ENCODE data around the gene PCNX1.
"Not testable (repeated sequence)": the region's sequence is repeated elsewhere in the genome, so short reads cannot be mapped to it uniquely, and the experiment has no call there.

PCNX1 gene

DNA sequence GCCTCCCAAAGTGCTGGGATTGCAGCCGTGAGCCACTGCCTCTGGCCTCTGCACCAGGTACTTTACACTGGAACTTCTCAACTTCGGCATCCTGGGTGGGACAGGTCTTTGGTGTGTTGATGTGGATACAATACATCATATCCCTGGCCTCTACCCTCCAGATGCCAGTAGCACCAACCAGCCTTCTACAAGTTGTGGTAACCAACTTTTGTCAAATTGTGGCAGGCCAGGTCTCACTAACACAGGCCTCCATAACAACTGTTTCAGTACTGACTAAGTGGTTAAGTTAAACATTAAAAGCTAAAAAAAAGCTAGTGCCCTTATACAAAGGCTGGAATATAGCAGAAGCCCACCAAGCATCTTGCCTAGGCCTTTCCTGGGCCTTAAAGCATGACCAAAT, 232.9 kb downstream of the PCNX1 start:
- peaks cover 4% of the 10 kb centered on the region for H3K4me1 ChIP-seq (ENCODE audit: control insufficient read depth, insufficient read depth, low read length)
- no peak overlapping the region for H3K9ac ChIP-seq (ENCODE audit: low read depth, low read length)
- no peaks in the 10 kb centered on the region for H3K36me3 ChIP-seq (ENCODE audit: control insufficient read depth, insufficient read depth, low read length)
- no peak overlapping the region for H3K4me3 ChIP-seq (ENCODE audit: low read depth, low read length)
- no peaks in the 10 kb centered on the region for H3K27me3 ChIP-seq (ENCODE audit: control insufficient read depth, insufficient read depth, low read length)
- no peaks in the 10 kb centered on the region for H3K9me3 ChIP-seq (ENCODE audit: control insufficient read depth, insufficient read depth, low read length)

DNA sequence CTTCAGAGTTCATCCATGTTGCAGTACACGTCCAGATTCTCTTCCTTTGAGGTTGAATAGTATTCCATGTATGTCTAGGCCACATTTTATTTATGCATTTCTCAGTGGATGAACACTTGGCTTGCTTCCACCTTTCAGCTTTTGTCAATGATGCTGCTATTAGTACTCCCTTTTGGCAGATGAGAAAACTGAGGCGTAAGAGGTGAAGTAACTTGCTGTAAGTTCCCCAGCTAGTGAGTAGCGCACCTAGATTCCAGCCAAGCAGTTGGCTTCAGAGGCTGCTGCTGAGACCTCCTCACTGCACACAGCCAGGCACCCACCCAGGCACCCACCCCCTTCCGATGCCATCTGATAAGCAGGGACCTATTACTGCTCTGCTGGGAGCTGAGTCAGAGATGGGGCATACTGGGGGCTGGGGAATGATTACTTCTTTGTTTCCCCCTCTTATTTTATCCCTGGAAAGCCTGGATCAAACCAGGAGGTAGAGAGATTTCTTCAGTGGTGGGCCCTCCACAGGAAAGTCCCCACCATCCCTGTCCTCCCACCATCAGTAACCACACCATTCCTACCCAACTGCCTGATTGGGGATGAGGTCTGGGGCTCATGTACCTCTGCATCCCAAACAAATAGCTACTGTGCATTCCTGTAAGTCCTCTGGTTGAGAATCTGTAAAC, 234.6 kb downstream of the PCNX1 start:
- H3K9ac ChIP-seq (ENCODE audit: low read depth, low read length) = no peak overlapping the region
- no peaks in the 10 kb centered on the region for H3K9me3 ChIP-seq (ENCODE audit: control insufficient read depth, insufficient read depth, low read length)
- H3K4me1 ChIP-seq (ENCODE audit: control insufficient read depth, insufficient read depth, low read length) = peaks cover 4% of the 10 kb centered on the region
- no peaks in the 10 kb centered on the region for H3K27me3 ChIP-seq (ENCODE audit: control insufficient read depth, insufficient read depth, low read length)
- no peak overlapping the region for H3K4me3 ChIP-seq (ENCODE audit: low read depth, low read length)
- H3K36me3 ChIP-seq (ENCODE audit: control insufficient read depth, insufficient read depth, low read length) = no peaks in the 10 kb centered on the region

DNA sequence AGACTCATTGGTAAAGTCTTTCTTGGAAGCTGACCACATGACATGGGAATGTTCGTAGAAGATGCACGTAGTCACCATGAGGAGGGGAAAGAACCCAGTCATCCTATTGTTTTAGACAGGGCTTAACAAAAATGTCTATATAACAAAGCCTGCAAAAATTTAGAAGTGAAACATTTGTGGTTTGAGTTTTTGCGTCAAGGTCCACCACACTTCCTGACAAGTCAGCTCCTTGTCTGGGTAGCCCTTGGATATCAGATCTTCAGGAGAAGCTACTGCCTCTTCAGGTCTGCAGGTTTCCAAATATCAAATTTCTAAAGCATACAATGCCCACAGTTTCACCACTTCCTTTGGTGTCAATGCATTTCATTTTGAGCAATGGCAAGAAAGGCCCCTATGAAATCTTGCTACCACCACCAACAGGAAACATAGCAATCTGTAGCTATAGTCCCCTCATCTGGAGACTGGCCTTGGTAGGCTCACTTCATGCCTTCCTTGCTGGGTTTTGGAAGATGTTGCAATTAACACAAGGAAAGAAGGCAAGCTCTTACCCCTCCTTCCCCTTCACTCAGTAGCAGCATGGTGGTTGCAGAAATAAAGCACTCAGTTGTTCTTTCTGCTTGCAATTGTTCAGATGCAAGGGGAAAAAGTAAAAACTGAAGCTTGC, 235.2 kb downstream of the PCNX1 start:
- Histone ChIP-seq H3K27me3 (ENCODE audit: control insufficient read depth, insufficient read depth, low read length) (no peaks in the 10 kb centered on the region), H3K4me3 (ENCODE audit: low read depth, low read length) (no peak overlapping the region), H3K36me3 (ENCODE audit: control insufficient read depth, insufficient read depth, low read length) (no peaks in the 10 kb centered on the region), H3K9ac (ENCODE audit: low read depth, low read length) (no peak overlapping the region), H3K9me3 (ENCODE audit: control insufficient read depth, insufficient read depth, low read length) (no peaks in the 10 kb centered on the region), H3K4me1 (ENCODE audit: control insufficient read depth, insufficient read depth, low read length) (peaks cover 4% of the 10 kb centered on the region)

DNA sequence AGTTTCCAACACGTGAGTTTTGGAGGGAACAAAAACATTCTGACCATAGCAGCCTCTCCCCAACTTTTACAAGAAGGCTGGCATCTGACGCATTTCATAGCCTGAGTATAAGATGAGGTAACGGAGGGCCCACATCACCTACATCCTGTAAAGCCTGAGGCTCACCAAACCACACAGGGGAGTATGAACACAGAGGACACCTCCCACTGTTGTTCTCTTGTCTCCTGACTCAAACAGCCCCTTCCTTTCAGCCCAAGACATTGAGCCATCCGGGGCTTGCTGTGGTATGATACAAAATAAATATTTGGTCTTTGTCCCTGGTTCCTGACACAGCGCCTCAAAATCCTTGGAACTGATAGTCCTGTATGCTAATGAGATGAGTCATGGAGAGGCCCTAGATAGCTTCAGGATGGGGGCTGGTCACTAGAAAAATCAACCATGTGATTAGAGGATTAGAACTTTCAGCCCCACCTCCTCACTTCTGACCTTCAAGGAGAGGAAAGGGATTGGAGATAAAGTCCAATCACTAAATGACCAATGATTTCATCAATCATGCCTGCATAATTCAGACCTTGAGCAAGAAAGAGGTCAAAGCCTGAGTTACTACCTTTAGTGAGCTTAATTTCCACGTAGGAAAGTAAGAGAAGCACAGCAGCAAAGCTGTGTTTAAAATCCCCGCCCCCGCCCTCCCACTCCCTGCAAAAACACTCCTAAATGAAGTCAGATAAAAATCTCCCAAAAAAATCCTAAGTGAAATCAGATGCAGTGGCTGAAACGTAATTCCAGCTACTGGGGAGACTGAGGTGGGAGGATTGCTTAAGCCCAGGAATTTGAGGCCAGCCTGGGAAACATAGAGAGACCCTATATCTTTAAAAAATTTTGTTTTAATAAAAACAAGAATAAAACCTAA, 236.4 kb downstream of the PCNX1 start:
- Histone ChIP-seq H3K36me3 (ENCODE audit: control insufficient read depth, insufficient read depth, low read length) (no peaks in the 10 kb centered on the region), H3K4me1 (ENCODE audit: control insufficient read depth, insufficient read depth, low read length) (peaks cover 4% of the 10 kb centered on the region), H3K27me3 (ENCODE audit: control insufficient read depth, insufficient read depth, low read length) (no peaks in the 10 kb centered on the region), H3K4me3 (ENCODE audit: low read depth, low read length) (no peak overlapping the region), H3K9ac (ENCODE audit: low read depth, low read length) (no peak overlapping the region), H3K9me3 (ENCODE audit: control insufficient read depth, insufficient read depth, low read length) (peaks cover 5% of the 10 kb centered on the region)

DNA sequence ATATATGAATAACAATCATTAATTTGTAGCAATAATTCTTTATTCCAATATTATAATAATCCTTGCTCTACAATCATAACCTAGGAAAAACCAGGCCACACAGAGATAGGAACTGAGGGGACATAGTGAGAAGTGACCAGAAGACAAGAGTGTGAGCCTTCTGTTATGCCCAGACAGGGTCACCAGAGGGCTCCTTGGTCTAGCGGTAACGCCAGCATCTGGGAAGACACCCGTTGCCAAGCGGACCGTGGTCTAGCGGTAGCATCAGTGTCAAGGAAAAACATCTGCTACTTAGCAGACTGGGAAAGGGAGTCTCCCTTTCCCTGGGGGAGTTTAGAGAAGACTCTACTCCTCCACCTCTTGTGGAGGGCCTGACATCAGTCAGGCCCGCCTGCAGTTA, 240.1 kb downstream of the PCNX1 start:
- H3K4me1 ChIP-seq (ENCODE audit: control insufficient read depth, insufficient read depth, low read length) = not testable (repeated sequence)

DNA sequence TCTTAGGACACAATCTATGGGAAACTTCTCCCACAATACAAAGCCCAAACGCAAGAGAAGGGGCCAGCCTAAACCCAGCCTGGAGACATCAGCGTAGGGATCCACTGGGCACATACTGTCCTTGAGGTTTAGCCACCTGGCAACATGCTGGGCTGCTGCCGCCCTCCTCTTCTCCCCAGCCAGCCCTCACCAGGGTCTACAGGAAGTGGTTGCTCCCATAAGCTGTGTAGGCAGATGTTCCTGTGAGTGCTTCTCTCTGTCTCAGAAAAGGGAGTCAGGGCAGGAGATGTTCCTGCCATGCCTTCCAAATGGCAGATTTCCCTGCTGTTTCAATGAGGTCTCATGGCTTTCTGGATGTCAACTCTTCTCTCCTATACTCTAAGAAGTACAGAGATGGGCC, 241.4 kb downstream of the PCNX1 start:
- Histone ChIP-seq H3K9me3 (ENCODE audit: control insufficient read depth, insufficient read depth, low read length) (peaks cover 25% of the 10 kb centered on the region), H3K4me1 (ENCODE audit: control insufficient read depth, insufficient read depth, low read length) (no peaks in the 10 kb centered on the region), H3K36me3 (ENCODE audit: control insufficient read depth, insufficient read depth, low read length) (no peaks in the 10 kb centered on the region), H3K4me3 (ENCODE audit: low read depth, low read length) (no peak overlapping the region), H3K9ac (ENCODE audit: low read depth, low read length) (no peak overlapping the region), H3K27me3 (ENCODE audit: control insufficient read depth, insufficient read depth, low read length) (no peaks in the 10 kb centered on the region)

More for the DNA sequence above, 240.1 kb downstream of the PCNX1 start:
- H3K4me3 ChIP-seq (ENCODE audit: low read depth, low read length); H3K9ac ChIP-seq (ENCODE audit: low read depth, low read length); H3K27me3 ChIP-seq (ENCODE audit: control insufficient read depth, insufficient read depth, low read length); H3K36me3 ChIP-seq (ENCODE audit: control insufficient read depth, insufficient read depth, low read length): not testable (repeated sequence)
- peaks cover 25% of the 10 kb centered on the region for H3K9me3 ChIP-seq (ENCODE audit: control insufficient read depth, insufficient read depth, low read length)

DNA sequence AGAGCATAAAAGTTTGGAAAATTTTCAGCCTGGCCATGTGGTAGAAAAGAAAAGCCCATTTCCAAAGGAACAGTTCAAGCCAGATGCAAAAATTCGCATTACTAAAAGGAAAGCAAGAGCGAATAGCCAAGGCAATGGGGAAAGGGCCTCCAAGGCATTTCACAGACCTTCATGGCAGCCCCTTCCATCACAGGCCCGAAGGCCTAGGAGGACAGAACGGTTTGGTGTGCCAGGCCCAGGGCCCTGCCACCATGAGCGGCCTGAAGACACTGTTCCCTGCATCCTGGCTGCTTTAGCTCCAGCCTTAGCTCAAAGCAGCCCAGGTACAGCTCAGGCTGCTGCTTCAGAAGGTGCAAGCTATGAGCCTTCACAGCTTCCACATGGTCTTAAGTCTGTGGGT, 243.5 kb downstream of the PCNX1 start:
- H3K27me3 ChIP-seq (ENCODE audit: control insufficient read depth, insufficient read depth, low read length) = no peaks in the 10 kb centered on the region
- no peak overlapping the region for H3K9ac ChIP-seq (ENCODE audit: low read depth, low read length)
- peaks cover 25% of the 10 kb centered on the region for H3K9me3 ChIP-seq (ENCODE audit: control insufficient read depth, insufficient read depth, low read length)
- no peak overlapping the region for H3K4me3 ChIP-seq (ENCODE audit: low read depth, low read length)
- H3K4me1 ChIP-seq (ENCODE audit: control insufficient read depth, insufficient read depth, low read length) = no peaks in the 10 kb centered on the region
- no peaks in the 10 kb centered on the region for H3K36me3 ChIP-seq (ENCODE audit: control insufficient read depth, insufficient read depth, low read length)

DNA sequence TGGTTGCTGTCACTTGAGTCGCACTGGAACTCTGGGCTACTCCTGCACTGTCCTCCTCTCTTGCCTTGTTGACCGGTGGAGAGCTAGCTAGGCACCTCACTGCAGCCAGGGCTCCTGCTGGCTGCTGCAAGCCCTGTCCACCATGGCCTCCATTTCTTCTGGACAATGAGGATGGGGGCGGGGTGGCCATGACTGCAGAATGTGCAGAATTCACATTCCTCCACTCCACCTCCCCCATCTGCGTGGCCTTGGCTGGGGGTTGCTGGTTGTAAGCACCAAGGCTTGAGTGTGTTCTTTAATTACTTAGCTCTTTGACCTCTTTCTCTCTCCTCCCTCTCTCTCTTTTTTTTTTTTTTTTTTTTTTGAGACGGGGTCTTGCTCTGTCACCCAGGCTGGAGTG, 248.5 kb downstream of the PCNX1 start:
- H3K27me3 ChIP-seq (ENCODE audit: control insufficient read depth, insufficient read depth, low read length) = no peaks in the 10 kb centered on the region

DNA sequence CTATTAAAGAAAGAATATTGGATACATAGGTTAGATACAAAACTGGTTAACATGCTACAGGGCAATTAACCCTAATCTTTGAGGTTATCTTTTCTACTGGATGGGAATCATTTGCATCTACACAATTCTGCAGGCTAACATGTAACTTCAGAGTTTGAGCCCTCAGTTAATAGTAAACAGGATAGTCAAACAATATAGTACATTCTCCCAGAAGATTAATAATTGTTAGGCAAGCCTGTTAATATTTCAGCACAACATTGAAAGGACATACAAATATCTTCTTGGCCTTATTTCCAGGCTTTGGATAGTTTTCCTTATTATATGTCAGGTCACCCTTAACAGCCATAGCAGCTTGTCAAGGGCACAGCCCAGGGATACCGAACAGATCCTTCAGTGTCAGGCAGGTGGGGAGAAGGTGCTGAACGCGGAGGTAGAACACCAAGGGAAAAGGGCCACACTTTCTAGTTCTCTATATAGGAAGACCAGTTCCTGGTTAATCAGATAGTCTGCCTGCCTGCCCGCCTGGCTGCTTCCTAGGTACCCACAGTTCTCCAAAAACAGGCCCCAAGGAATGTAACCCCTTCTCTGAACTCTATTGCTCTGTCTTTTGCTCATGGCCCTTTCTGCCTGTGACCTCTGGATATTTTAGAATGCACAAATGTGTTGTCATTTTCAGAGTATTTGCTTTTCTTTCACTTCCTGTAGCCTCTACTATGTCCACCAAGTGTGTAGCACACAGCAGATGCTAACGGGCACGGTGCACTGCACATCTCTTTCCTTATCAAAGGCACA, 256.0 kb downstream of the PCNX1 start:
- Histone ChIP-seq H3K27me3 (ENCODE audit: control insufficient read depth, insufficient read depth, low read length) (no peaks in the 10 kb centered on the region), H3K36me3 (ENCODE audit: control insufficient read depth, insufficient read depth, low read length) (no peaks in the 10 kb centered on the region), H3K4me3 (ENCODE audit: low read depth, low read length) (no peak overlapping the region), H3K4me1 (ENCODE audit: control insufficient read depth, insufficient read depth, low read length) (no peaks in the 10 kb centered on the region), H3K9ac (ENCODE audit: low read depth, low read length) (no peak overlapping the region), H3K9me3 (ENCODE audit: control insufficient read depth, insufficient read depth, low read length) (no peaks in the 10 kb centered on the region)

More for the DNA sequence above, 248.5 kb downstream of the PCNX1 start:
- H3K36me3 ChIP-seq (ENCODE audit: control insufficient read depth, insufficient read depth, low read length) = no peaks in the 10 kb centered on the region
- H3K4me3 ChIP-seq (ENCODE audit: low read depth, low read length) = no peak overlapping the region
- H3K9ac ChIP-seq (ENCODE audit: low read depth, low read length) = no peak overlapping the region
- H3K4me1 ChIP-seq (ENCODE audit: control insufficient read depth, insufficient read depth, low read length) = no peaks in the 10 kb centered on the region
- H3K9me3 ChIP-seq (ENCODE audit: control insufficient read depth, insufficient read depth, low read length) = peaks cover 10% of the 10 kb centered on the region

DNA sequence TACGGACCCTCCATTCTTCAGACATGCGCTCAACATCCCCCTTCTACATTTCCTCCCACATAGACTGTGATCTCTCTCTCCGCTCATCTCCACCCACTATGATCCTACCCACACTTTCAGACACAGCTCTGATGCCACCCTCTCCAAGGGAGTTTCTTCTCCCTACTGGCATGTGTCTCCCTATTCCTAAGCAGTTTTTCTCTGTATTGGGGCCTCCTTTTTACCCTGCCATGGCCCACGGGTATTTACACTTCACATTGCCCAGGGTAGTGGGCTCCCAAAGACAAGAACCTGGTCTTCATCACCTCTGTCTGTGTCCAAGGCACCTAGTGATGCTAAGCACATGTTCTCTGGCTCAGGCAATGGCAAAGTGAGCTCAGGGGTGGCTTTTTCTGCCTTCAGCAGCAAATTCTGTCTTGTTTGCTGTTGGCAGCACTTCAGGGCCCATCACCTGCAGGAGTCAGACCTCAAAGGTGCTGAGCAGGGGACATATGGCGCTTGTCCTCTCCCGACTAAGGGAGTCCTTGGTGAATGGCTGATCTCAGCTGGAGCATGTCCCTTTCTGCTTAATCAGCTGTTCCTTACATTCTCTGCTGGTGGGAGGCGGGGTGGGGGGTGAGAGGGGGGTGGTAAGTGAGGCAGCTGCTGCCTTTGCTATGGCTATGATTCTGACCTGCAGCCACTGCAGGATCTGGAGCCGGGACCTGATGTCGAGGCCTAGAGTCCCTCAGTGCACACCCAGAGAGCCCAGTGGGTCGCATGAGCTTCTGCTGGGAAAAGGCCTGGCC, 256.8 kb downstream of the PCNX1 start:
- no peaks in the 10 kb centered on the region for H3K4me1 ChIP-seq (ENCODE audit: control insufficient read depth, insufficient read depth, low read length)
- no peaks in the 10 kb centered on the region for H3K27me3 ChIP-seq (ENCODE audit: control insufficient read depth, insufficient read depth, low read length)
- H3K4me3 ChIP-seq (ENCODE audit: low read depth, low read length) = no peak overlapping the region
- no peaks in the 10 kb centered on the region for H3K36me3 ChIP-seq (ENCODE audit: control insufficient read depth, insufficient read depth, low read length)
- H3K9me3 ChIP-seq (ENCODE audit: control insufficient read depth, insufficient read depth, low read length) = no peaks in the 10 kb centered on the region
- H3K9ac ChIP-seq (ENCODE audit: low read depth, low read length) = no peak overlapping the region
